ENCODE data around the gene NFAT5.
"Not testable (repeated sequence)": the region's sequence is repeated elsewhere in the genome, so short reads cannot be mapped to it uniquely, and the experiment has no call there.

NFAT5 gene

DNA sequence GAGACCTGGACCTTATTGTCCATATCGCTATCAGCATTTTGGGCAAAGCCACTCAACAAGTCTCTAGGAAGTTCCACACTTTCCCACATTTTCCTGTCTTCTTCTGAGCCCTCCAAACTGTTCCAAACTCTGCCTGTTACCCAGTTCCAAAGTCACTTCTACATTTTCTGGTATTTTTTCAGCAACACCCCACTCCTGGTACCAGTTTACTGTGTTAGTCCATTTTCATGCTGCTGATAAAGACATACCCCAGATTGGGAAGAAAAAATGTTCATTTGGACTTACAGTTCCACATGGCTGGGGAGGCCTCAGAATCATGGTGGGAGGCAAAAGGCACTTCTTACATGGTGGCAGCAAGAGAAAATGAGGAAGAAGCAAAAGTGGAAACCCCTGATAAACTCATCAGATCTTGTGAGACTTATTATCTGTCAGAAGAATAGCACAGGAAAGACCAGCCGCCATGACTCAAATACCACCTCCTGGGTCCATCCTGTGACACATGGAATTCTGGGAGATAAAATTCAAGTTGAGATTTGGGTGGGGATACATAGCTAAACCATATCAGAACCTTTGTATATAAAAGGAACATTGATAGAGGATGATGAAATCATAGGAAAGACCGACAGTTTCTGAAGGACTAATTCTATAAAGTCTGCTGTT lies 71.6 kb downstream of the NFAT5 start:
- FAIRE-seq; DNase-seq (ENCODE audit: low spot score): not testable (repeated sequence)

- FAIRE-seq; DNase-seq (ENCODE audit: low spot score): not testable (repeated sequence)
These were observed 78.2 kb downstream of the NFAT5 start for GRCh38 chr16:69643997-69644396.

DNA sequence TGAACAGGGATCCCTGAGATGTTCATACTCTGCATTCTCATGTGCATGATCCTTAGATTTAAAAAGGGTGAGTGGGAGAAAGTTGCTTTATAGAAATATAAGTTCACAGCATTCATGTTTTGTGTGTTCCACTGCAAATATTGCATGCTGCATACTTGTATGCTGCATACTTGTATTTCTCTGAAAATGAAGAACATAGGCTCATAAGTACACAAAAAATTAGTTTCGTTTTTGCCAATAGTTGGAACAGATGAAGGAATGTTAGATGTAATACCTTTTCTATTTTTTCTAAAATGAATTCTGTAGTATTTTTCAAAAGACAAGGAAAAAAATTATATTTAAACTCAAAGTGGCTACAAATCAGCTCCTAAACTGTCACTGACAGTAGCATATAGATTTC lies 79.0 kb downstream of the NFAT5 start:
- FAIRE-seq = no peak
- DNase-seq (ENCODE audit: low spot score) = no peak

GRCh38 chr16:69647020-69647419 lies 81.3 kb downstream of the NFAT5 start:
- DNase-seq (ENCODE audit: low spot score) = no peak
- FAIRE-seq = no peak

DNA sequence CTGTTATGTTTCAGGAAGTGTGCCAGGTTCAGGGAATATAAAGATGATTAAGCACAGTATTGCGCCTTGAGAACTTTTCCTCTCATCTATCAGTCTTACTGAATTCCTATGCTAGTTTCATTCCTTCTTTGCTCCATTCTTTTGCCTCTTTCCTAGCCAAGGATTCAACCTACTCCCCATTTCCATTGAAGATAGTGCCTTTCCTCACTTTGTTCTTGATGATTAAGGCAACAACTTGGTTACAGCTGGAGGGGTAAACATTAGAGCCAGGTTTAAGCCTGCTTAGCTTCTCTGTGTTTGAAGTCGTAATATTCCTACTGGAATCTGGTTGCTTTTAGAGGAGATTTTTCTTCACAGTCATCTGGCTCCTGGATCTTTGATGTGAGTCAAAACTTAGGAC lies 85.5 kb downstream of the NFAT5 start:
- DNase-seq (ENCODE audit: low spot score) (no peak), FAIRE-seq (no peak)

GRCh38 chr16:69654280-69654931 lies 88.6 kb downstream of the NFAT5 start:
- DNase-seq (ENCODE audit: low spot score) = no peak

DNA sequence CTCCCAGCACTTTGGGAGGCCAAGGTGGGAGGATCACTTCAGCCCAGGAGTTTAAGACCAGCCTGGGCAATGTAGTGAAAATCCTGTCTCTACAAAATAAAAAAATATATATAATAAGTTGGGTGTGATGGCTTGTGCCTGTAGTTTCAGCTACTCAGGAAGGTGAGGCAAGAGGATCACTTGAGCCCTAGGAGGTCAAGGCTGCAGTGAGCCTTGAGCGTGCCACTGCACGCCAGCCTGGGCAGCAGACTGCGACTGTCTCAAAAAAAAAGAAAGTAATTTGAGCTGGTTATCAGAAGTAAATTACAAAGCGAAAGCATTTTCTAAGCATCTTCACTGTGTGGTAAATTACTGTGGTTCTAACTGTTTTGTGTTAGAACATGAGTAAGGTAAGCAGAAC lies 94.4 kb downstream of the NFAT5 start:
- FAIRE-seq (no peak), DNase-seq (ENCODE audit: low spot score) (no peak)

More at GRCh38 chr16:69654280-69654931, 88.6 kb downstream of the NFAT5 start:
- no peak for FAIRE-seq

DNA sequence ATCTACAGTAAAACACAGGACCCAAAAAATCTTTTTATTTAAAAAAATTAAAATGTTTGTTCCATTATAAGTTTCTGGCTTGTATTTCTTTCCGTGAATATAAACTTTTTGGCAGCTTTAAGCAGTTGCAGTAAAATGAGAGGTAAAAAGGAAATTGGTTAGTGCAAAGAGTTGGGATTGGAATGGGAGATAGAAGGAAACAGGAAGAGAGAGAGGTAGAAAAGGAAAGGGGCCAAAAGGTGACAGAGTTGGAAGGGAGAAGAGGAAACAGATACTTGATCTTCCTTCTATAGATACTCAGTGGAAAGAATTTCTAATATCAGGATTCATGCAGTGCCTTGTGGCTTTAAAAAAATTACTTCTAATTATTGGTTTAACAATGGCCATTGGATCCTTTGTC lies 97.1 kb downstream of the NFAT5 start:
- FAIRE-seq (no peak), DNase-seq (ENCODE audit: low spot score) (no peak)

DNA sequence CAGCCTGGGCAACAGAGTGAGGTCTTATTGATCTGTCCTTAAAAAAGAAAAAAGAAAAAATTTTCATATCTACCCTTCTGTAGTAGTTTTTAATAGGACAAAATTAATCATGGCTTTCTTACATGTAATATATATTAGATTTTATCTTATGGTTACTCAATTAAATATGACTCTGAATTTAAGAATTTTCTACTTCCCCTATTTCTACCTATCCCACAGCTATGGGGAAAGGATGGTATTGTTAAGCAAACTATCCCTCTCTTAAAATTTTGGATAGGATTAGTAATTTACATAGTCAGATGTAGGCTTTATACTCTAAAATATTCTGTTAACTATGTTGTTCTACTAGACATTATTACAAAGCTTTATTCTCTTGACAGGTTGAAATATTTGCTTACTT lies 98.1 kb downstream of the NFAT5 start:
- FAIRE-seq = no peak

DNA sequence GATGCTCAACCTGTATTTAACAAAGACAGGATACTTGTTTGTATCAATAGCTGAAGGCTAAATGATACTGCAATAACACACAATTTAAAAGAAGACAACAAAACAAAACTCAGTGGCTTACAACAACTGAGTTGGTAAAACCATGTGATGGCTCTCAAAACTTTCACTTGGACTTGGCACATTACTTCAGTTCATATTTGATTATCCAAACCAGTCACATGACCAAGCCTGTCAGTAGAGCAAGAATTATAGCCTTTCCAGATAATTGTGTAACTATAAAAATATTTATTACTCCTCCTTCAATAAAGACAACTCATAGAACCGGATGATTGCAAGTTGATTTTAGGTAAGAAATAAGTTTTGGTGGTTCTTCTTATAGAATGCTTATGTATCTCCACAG lies 103.8 kb downstream of the NFAT5 start:
- no peak for DNase-seq (ENCODE audit: low spot score)
- no peak for FAIRE-seq

More for the DNA sequence above, 98.1 kb downstream of the NFAT5 start:
- DNase-seq (ENCODE audit: low spot score) = no peak

GRCh38 chr16:69672315-69672997 lies 106.7 kb downstream of the NFAT5 start:
- DNase-seq (ENCODE audit: low spot score) (no peak), FAIRE-seq (no peak)

- FAIRE-seq = no peak
- no peak for DNase-seq (ENCODE audit: low spot score)
These were observed 107.4 kb downstream of the NFAT5 start for GRCh38 chr16:69672998-69673713.

GRCh38 chr16:69680358-69680757 lies 114.6 kb downstream of the NFAT5 start:
- FAIRE-seq = no peak

DNA sequence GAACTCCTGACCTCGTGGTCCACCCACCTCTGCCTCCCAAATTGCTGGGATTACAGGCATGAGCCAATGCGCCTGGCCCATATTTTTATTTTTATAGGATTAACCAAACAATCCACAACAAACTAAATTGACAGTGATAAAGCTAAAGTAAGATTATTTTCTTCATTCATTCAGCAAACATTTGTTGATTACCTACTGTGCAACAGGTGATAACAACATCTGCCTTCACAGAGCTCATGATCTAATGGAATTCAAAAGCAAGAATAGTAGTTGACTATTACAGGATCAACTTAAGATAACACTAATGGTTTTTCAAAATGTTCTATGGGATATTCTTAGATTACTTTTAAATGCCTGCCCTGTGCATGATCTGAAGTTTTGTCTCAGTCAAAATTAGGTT lies 122.8 kb downstream of the NFAT5 start:
- DNase-seq (ENCODE audit: low spot score) = no peak
- no peak for FAIRE-seq

More at GRCh38 chr16:69680358-69680757, 114.6 kb downstream of the NFAT5 start:
- no peak for DNase-seq (ENCODE audit: low spot score)

GRCh38 chr16:69691980-69692911 lies 126.5 kb downstream of the NFAT5 start:
- no peak for FAIRE-seq
- DNase-seq (ENCODE audit: low spot score) = no peak

DNA sequence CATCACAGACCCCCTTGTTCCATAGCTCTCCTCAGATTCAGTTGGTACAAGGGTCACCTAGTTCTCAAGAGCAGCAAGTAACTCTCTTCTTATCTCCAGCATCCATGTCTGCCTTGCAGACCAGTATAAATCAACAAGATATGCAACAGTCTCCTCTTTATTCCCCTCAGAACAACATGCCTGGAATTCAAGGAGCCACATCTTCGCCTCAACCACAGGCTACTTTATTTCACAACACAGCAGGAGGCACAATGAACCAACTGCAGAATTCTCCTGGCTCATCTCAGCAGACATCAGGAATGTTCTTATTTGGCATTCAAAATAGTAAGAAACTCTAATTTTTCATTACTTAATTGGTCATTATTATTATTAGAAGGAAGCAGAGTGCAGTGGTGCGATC lies 128.2 kb downstream of the NFAT5 start:
- DNase-seq (ENCODE audit: low spot score) = no peak
- no peak for FAIRE-seq

- FAIRE-seq = no peak
- DNase-seq (ENCODE audit: low spot score) = no peak
These were observed 132.6 kb downstream of the NFAT5 start for GRCh38 chr16:69698404-69698803.

DNA sequence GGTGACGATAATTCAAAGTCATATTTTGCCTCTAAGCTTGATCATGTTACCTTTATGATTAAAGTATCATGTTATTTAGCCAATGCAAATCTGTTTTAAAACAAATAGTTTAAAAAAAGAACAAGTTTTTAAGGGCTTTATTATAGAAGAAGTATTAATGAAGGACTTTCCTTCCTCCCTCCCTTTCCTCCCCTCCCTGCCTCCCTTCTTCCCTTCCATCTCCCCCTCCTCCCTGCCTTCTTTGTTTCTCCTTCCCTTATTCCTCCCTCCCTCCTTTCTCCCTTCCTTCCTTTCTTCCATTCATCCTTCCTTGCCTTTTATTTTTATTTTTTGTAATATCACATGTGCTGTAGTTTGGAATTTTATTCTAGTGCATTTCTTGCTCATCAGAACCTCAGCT lies 134.1 kb downstream of the NFAT5 start:
- no peak for FAIRE-seq
- DNase-seq (ENCODE audit: low spot score) = no peak

DNA sequence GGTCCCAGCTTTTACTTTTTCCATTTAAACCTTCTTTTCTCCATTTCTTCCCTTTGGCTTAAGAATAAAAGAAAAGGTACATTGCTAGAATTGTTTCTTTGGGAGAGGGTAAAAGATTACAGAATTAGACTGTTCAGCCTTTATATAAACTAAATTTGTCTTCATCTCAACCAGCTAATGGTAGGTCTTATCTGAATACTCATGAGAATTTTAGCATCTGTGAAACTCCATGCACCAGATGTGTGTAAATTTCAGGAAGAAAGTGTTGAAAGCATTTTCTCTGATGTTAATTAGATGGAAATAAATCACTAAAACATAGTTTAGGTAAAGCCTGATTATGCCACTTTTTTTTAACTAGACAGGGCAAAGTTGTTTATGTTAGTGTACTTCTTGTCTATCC lies 135.7 kb downstream of the NFAT5 start:
- DNase-seq (ENCODE audit: low spot score) (no peak), FAIRE-seq (no peak)

- no peak for FAIRE-seq
- DNase-seq (ENCODE audit: low spot score) = no peak
These were observed 136.1 kb downstream of the NFAT5 start for GRCh38 chr16:69701866-69702265.

GRCh38 chr16:69703638-69704037 lies 137.9 kb downstream of the NFAT5 start:
- FAIRE-seq = no peak

More at GRCh38 chr16:69703638-69704037, 137.9 kb downstream of the NFAT5 start:
- DNase-seq (ENCODE audit: low spot score) = no peak
